ENCODE data around the gene CKB. TPM values are rescaled to one million over a fixed set of nuclear protein-coding genes. Genes with fewer than 3 reads are reported as not detected.

The CKB gene
- total RNA-seq, 1 donor from 2014 or later = 661 TPM

- TF ChIP-seq CTCF (IDR thresholded peaks at IDR 0.05; ENCODE audit: borderline replicate concordance) = no peak
- intact Hi-C loops (cut with micrococcal nuclease) = loop anchor here (2.0 to 5.0 kb wide), 2 partner anchors 27 to 49 kb away; no protein-coding TSS in a partner anchor
- Histone ChIP-seq H3K4me3 (no peak overlapping the region), H3K36me3 (no peaks in the 10 kb centered on the region), H3K27me3 (ENCODE audit: low read depth) (no peaks in the 10 kb centered on the region), H3K4me1 (peaks cover 73% of the 10 kb centered on the region), H3K9me3 (replicated peaks) (no peaks in the 10 kb centered on the region), H3K27ac (replicated peaks) (no peak overlapping the region)
- DNase-seq = peak; percentile 16
These were observed 23.5 kb upstream of the CKB start for GRCh38 chr14:103545915-103546651.

GRCh38 chr14:103545219-103545914 is 22.7 kb upstream of the CKB start:
- peaks cover 73% of the 10 kb centered on the region for H3K4me1 ChIP-seq
- peak overlapping the region; percentile 76 for H3K27ac ChIP-seq (replicated peaks)
- no peak for TF ChIP-seq CTCF (IDR thresholded peaks at IDR 0.05; ENCODE audit: borderline replicate concordance)
- no peak overlapping the region for H3K4me3 ChIP-seq
- H3K9me3 ChIP-seq (replicated peaks) = no peaks in the 10 kb centered on the region
- H3K36me3 ChIP-seq = no peaks in the 10 kb centered on the region
- peak; percentile 14 for DNase-seq
- H3K27me3 ChIP-seq (ENCODE audit: low read depth) = no peaks in the 10 kb centered on the region
- intact Hi-C loops (cut with micrococcal nuclease) = loop anchor here (5.0 kb wide), 1 partner anchor 48 kb away; no protein-coding TSS in a partner anchor

GRCh38 chr14:103544388-103545218 is 22.0 kb upstream of the CKB start:
- Histone ChIP-seq H3K4me3 (no peak overlapping the region), H3K9me3 (replicated peaks) (no peaks in the 10 kb centered on the region), H3K27me3 (ENCODE audit: low read depth) (no peaks in the 10 kb centered on the region), H3K4me1 (peaks cover 73% of the 10 kb centered on the region), H3K27ac (replicated peaks) (peak overlapping the region; percentile 76), H3K36me3 (no peaks in the 10 kb centered on the region)
- no peak for TF ChIP-seq CTCF (IDR thresholded peaks at IDR 0.05; ENCODE audit: borderline replicate concordance)
- peak; percentile 56 for DNase-seq
- intact Hi-C loops (cut with micrococcal nuclease) = loop anchor here (5.0 kb wide), 1 partner anchor 47 kb away; no protein-coding TSS in a partner anchor

DNA sequence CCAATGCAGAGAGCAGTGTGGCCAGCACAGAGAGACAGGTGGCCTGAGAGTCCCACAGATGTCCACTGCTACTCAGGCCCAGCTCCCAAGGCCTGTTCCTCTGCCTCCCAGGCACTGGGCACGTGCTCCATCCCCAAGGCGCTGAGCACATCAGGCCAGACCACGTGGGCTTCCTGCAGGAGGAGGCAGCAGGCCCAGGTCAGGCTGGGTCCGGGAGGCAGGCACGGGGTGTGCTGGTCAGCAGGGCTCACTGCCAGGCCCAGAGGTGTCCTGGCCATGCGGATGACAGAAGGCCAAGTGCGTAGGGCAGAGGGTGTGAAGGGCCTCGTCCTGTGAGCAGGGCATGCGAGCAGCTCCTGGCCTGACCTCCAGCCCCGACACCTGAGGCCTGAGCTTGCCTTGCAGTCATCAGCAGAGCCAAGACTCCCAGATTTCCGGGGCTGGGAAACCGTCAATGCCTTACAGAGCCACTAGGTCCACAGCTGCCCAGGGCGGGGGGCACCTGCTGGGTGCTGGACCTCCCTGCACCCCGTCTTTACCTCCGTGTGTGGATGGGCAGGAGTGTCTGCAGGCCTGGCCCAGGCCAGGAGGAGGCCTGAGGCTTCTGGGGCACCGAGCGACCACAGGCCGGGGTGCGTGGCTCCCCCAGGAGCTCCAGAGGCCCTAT is 21.2 kb upstream of the CKB start:
- no peak for DNase-seq
- intact Hi-C loops (cut with micrococcal nuclease) = no loop called here
- H3K4me1 ChIP-seq = peaks cover 73% of the 10 kb centered on the region

More for the DNA sequence above, 21.2 kb upstream of the CKB start:
- TF ChIP-seq CTCF (IDR thresholded peaks at IDR 0.05; ENCODE audit: borderline replicate concordance) = no peak
- H3K27ac ChIP-seq (replicated peaks) = peak overlapping the region; percentile 76
- H3K36me3 ChIP-seq = no peaks in the 10 kb centered on the region
- no peaks in the 10 kb centered on the region for H3K27me3 ChIP-seq (ENCODE audit: low read depth)
- no peaks in the 10 kb centered on the region for H3K9me3 ChIP-seq (replicated peaks)
- no peak overlapping the region for H3K4me3 ChIP-seq
